IPS-NIHi11 (cell line): Measurements from ENCODE around the gene ARHGAP42.
"Not testable (repeated sequence)": the region's sequence is repeated elsewhere in the genome, so short reads cannot be mapped to it uniquely, and the experiment has no call there.

Source experiments
- DNase-seq: peaks from one replicate; pipeline ENCODE4 v3.0.0; 2012; ENCODE audit warnings: mixed read lengths, low spot score

Gene ARHGAP42

GRCh38 chr11:100726680-100727079 lies 39.6 kb downstream of the ARHGAP42 start:
- no peak for DNase-seq

GRCh38 chr11:100727410-100727809 lies 40.3 kb downstream of the ARHGAP42 start:
- DNase-seq = no peak

- DNase-seq = no peak
Observed at GRCh38 chr11:100730266-100730665, 43.2 kb downstream of the ARHGAP42 start.

GRCh38 chr11:100731471-100731870 lies 44.4 kb downstream of the ARHGAP42 start:
- DNase-seq = no peak

- no peak for DNase-seq
Observed at GRCh38 chr11:100732949-100733348, 45.9 kb downstream of the ARHGAP42 start.

- no peak for DNase-seq
Observed at GRCh38 chr11:100734743-100735527, 47.8 kb downstream of the ARHGAP42 start.

GRCh38 chr11:100735949-100736675 lies 49.0 kb downstream of the ARHGAP42 start:
- no peak for DNase-seq

GRCh38 chr11:100738701-100739270 lies 51.7 kb downstream of the ARHGAP42 start:
- no peak for DNase-seq

GRCh38 chr11:100739666-100740065 lies 52.6 kb downstream of the ARHGAP42 start:
- DNase-seq = no peak

GRCh38 chr11:100740440-100740839 lies 53.4 kb downstream of the ARHGAP42 start:
- DNase-seq = no peak

- no peak for DNase-seq
Observed at GRCh38 chr11:100741866-100742625, 55.0 kb downstream of the ARHGAP42 start.

- no peak for DNase-seq
Observed at GRCh38 chr11:100746448-100746847, 59.4 kb downstream of the ARHGAP42 start.

- no peak for DNase-seq
Observed at GRCh38 chr11:100748153-100748552, 61.1 kb downstream of the ARHGAP42 start.

- not testable (repeated sequence) for DNase-seq
Observed at GRCh38 chr11:100749887-100750565, 62.9 kb downstream of the ARHGAP42 start.

- DNase-seq = not testable (repeated sequence)
Observed at GRCh38 chr11:100750566-100750891, 63.4 kb downstream of the ARHGAP42 start.

- no peak for DNase-seq
Observed at GRCh38 chr11:100752371-100753171, 65.5 kb downstream of the ARHGAP42 start.

GRCh38 chr11:100753172-100753543 lies 66.1 kb downstream of the ARHGAP42 start:
- no peak for DNase-seq

GRCh38 chr11:100753571-100753970 lies 66.5 kb downstream of the ARHGAP42 start:
- DNase-seq = no peak

- DNase-seq = no peak
Observed at GRCh38 chr11:100756559-100756958, 69.5 kb downstream of the ARHGAP42 start.

GRCh38 chr11:100757646-100758045 lies 70.6 kb downstream of the ARHGAP42 start:
- DNase-seq = no peak

- no peak for DNase-seq
Observed at GRCh38 chr11:100759106-100759505, 72.0 kb downstream of the ARHGAP42 start.
